Naive thymus-derived CD4-positive, alpha-beta T cell (primary cell): Measurements from ENCODE around the gene GSK3B. TPM values are rescaled to one million over a fixed set of nuclear protein-coding genes. Genes with fewer than 3 reads are reported as not detected.

Experiments used
- ATAC-seq: fragments of 150-1000 bp; cut with Tn5 transposase; 2 replicates; pipeline ENCODE4 v1.10.0; 2021; ENCODE audit warnings: mild to moderate bottlenecking, moderate library complexity
- CTCF ChIA-PET: fragments of 350-600 bp; sonication (Branson Sonifier 250); formaldehyde crosslinking; loops from one replicate; lab custom pipeline; 2021; ENCODE audit warnings: antibody characterized with exemption; lab: Charles Lee
- POLR2A ChIA-PET: fragments of 350-600 bp; sonication (Branson Sonifier 250); formaldehyde crosslinking; loops from one replicate; lab custom pipeline; 2021; ENCODE audit warnings: antibody characterized with exemption, inconsistent platforms; lab: Charles Lee
- DNase-seq, 9 donors: peaks; one replicate each; pipeline versions ENCODE4 v3.0.0 to v3.0.0-alpha.2; 2020 to 2022; ENCODE audit warnings: mixed read lengths in 1 of 9
- H3K27ac ChIP-seq: one replicate; pipeline ENCODE4 v1.7.0; 2013; ENCODE audit warnings: mild to moderate bottlenecking, low read depth, low read length, moderate library complexity
- H3K27me3 ChIP-seq, 2 donors: one replicate each; pipeline ENCODE4 v1.7.0; 2013; ENCODE audit warnings: low read length in 2 of 2, mild to moderate bottlenecking in 2 of 2, moderate library complexity in 2 of 2; ENCODE audit not compliant: control insufficient read depth in 2 of 2, insufficient read depth in 2 of 2
- H3K36me3 ChIP-seq, 3 experiments: 1 replicate in 2 of 3; 2 replicates in 1 of 3; pipeline ENCODE4 v1.7.0; 2013; ENCODE audit warnings: low read length in 3 of 3, mild to moderate bottlenecking in 3 of 3, moderate library complexity in 1 of 3; ENCODE audit not compliant: insufficient read depth in 3 of 3, control insufficient read depth in 2 of 3
- H3K4me1 ChIP-seq, 2 donors: one replicate each; pipeline ENCODE4 v1.7.0; 2013; ENCODE audit warnings: low read length in 2 of 2, mild to moderate bottlenecking in 2 of 2, moderate library complexity in 1 of 2; ENCODE audit not compliant: control insufficient read depth in 2 of 2, insufficient read depth in 2 of 2
- H3K4me3 ChIP-seq: 2 replicates; pipeline ENCODE4 v1.7.0; 2013; ENCODE audit warnings: mild to moderate bottlenecking, low read length
- H3K9me3 ChIP-seq, 3 experiments: 1 replicate in 2 of 3; 2 replicates in 1 of 3; pipeline ENCODE4 v1.7.0; 2013; ENCODE audit warnings: low read length in 3 of 3; ENCODE audit not compliant: control insufficient read depth in 2 of 3
- H3K27ac Mint-ChIP-seq, 9 donors: one replicate each; pipeline ENCODE4 v1.8.0; 2020 to 2022; ENCODE audit warnings: mixed read lengths in 9 of 9, mild to moderate bottlenecking in 8 of 9, moderate library complexity in 5 of 9, inconsistent platforms in 2 of 9
- H3K27me3 Mint-ChIP-seq, 5 donors: one replicate each; pipeline ENCODE4 v1.8.0; 2021 to 2022; ENCODE audit warnings: mixed read lengths in 5 of 5, mild to moderate bottlenecking in 1 of 5
- H3K36me3 Mint-ChIP-seq, 5 donors: one replicate each; pipeline ENCODE4 v1.8.0; 2020 to 2022; ENCODE audit warnings: mixed read lengths in 5 of 5, mild to moderate bottlenecking in 3 of 5, inconsistent platforms in 1 of 5
- H3K4me1 Mint-ChIP-seq, 7 donors: one replicate each; pipeline ENCODE4 v1.8.0; 2020 to 2022; ENCODE audit warnings: mixed read lengths in 7 of 7, mild to moderate bottlenecking in 3 of 7, inconsistent platforms in 1 of 7
- H3K4me3 Mint-ChIP-seq, 10 donors: one replicate each; pipeline ENCODE4 v1.8.0; 2020 to 2022; ENCODE audit warnings: mild to moderate bottlenecking in 10 of 10, mixed read lengths in 10 of 10, moderate library complexity in 6 of 10, inconsistent platforms in 2 of 10
- H3K9me3 Mint-ChIP-seq, 11 donors: one replicate each; pipeline ENCODE4 v1.8.0; 2020 to 2022; ENCODE audit warnings: mixed read lengths in 11 of 11, mild to moderate bottlenecking in 4 of 11, inconsistent platforms in 1 of 11, moderate library complexity in 1 of 11
- intact Hi-C, 2 donors: fragments of 100-400 bp; cut with micrococcal nuclease; formaldehyde crosslinking; loops; one replicate each; pipeline ENCODE4 v1.15.1; 2023
- polyA plus RNA-seq, 2 donors: library from polyadenylated mRNA; unstranded; fragments of 300-500 nt; fragmentation: Illumina TruSeq; gene quantifications; one replicate each; pipeline ENCODE4 v1.2.3, GENCODE V29; 2021
- total RNA-seq, 6 experiments: library from RNA in 5 of 6; stranded (reverse) in 5 of 6; gene quantifications; 1 replicate in 5 of 6; 2 replicates in 1 of 6; pipeline ENCODE4 v1.2.3 and lab custom pipeline; 2021 to 2026

The GSK3B gene
- total and polyA plus RNA-seq, 7 experiments from 2014 or later, result 13.4 to 42.9 (median 36.0) TPM

DNA sequence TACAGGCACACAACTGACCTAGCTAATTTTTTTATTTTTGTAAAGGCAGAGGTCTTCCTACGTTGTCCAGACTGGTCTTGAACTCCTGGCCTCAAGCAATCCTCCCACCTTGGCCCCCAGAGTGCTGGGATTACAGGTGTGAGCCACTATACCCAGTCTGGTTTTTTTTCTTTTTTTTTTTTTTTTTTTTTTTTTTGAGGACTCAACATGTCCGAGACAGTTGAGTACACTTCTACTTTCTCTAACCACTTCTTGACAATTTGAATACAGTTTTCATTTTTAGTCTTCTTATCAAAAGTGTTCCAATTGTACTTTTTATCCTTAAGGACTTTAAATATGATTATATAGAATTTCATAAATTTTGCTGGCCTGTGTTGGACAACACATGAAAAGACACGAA lies 7.4 kb upstream of the GSK3B start:
- peaks cover 4 to 9% of the 10 kb centered on the region in 2 donors for H3K4me1 ChIP-seq
- no peaks in the 10 kb centered on the region for H3K9me3 ChIP-seq
- no peaks in the 10 kb centered on the region for H3K27me3 ChIP-seq
- ChIA-PET POLR2A (no interaction called here), CTCF (interaction anchor here (0.8 kb wide), 1 partner anchor 209 kb away, joined by 3 read pairs; no protein-coding TSS in a partner anchor)
- H3K36me3 ChIP-seq, result no peaks in the 10 kb centered on the region
- intact Hi-C loops, result no loop called here
- H3K27ac Mint-ChIP-seq, result peak overlapping the region in 1 of 9 donors; percentile 9
- peaks cover 12 to 38% (median 23%) of the 10 kb centered on the region in 7 donors for H3K4me1 Mint-ChIP-seq
- no peak for DNase-seq
- no peak overlapping the region for H3K4me3 ChIP-seq
- peaks cover 0 to 26% (median 18%) of the 10 kb centered on the region in 5 donors for H3K36me3 Mint-ChIP-seq
- no peak overlapping the region for H3K4me3 Mint-ChIP-seq
- no peak for ATAC-seq
- no peaks in the 10 kb centered on the region for H3K9me3 Mint-ChIP-seq
- H3K27ac ChIP-seq, result no peak overlapping the region
- no peaks in the 10 kb centered on the region for H3K27me3 Mint-ChIP-seq

- Histone ChIP-seq H3K4me1 (peaks cover 11 to 16% of the 10 kb centered on the region in 2 donors), H3K4me3 (no peak overlapping the region), H3K27ac (no peak overlapping the region), H3K36me3 (no peaks in the 10 kb centered on the region), H3K9me3 (no peaks in the 10 kb centered on the region), H3K27me3 (no peaks in the 10 kb centered on the region)
- DNase-seq (no peak), ATAC-seq (no peak)
- POLR2A ChIA-PET, result interaction anchor here (0.6 to 1.1 kb wide), 2 partner anchors 12 to 240 kb away, joined by 3 read pairs; no protein-coding TSS in a partner anchor
- Mint-ChIP-seq H3K4me1 (peaks cover 17 to 47% (median 31%) of the 10 kb centered on the region in 7 donors), H3K9me3 (no peaks in the 10 kb centered on the region), H3K4me3 (no peak overlapping the region), H3K27ac (no peak overlapping the region), H3K27me3 (no peaks in the 10 kb centered on the region), H3K36me3 (peaks cover 0 to 27% (median 15%) of the 10 kb centered on the region in 5 donors)
- intact Hi-C loops, result no loop called here
- CTCF ChIA-PET, result interaction anchor here (0.8 kb wide), 1 partner anchor 208 kb away, joined by 3 read pairs; no protein-coding TSS in a partner anchor
These were observed 6.5 kb upstream of the GSK3B start for GRCh38 chr3:120100711-120101110.

GRCh38 chr3:120098710-120099109 lies 4.5 kb upstream of the GSK3B start:
- ChIA-PET CTCF (no interaction called here), POLR2A (interaction anchor here (0.5 kb wide), 1 partner anchor 14 kb away, joined by 3 read pairs; no protein-coding TSS in a partner anchor)
- H3K27ac ChIP-seq, result no peak overlapping the region
- intact Hi-C loops, result loop anchor here (5.0 to 10.0 kb wide), 4 partner anchors 864 to 1566 kb away; partner anchors contain the start of gene HCLS1 (in 1 of the 2)
- H3K9me3 ChIP-seq, result no peaks in the 10 kb centered on the region
- H3K4me3 ChIP-seq, result no peak overlapping the region
- H3K27me3 ChIP-seq, result no peaks in the 10 kb centered on the region
- Mint-ChIP-seq H3K4me1 (peaks cover 16 to 51% (median 34%) of the 10 kb centered on the region in 7 donors), H3K4me3 (no peak overlapping the region), H3K27me3 (peaks cover 0 to 5% (median 0%) of the 10 kb centered on the region in 5 donors), H3K27ac (no peak overlapping the region), H3K36me3 (peaks cover 0 to 23% (median 14%) of the 10 kb centered on the region in 5 donors), H3K9me3 (no peaks in the 10 kb centered on the region)
- H3K4me1 ChIP-seq, result peaks cover 11 to 17% of the 10 kb centered on the region in 2 donors
- DNase-seq, result no peak
- peaks cover 0 to 11% (median 0%) of the 10 kb centered on the region in 3 experiments for H3K36me3 ChIP-seq
- no peak for ATAC-seq

- Histone ChIP-seq H3K4me1 (peaks cover 11 to 21% of the 10 kb centered on the region in 2 donors), H3K27me3 (no peaks in the 10 kb centered on the region), H3K4me3 (peak overlapping the region; percentile 69), H3K36me3 (peaks cover 0 to 11% (median 0%) of the 10 kb centered on the region in 3 experiments), H3K9me3 (no peaks in the 10 kb centered on the region), H3K27ac (peak overlapping the region; percentile 92)
- H3K4me3 Mint-ChIP-seq, result no peak overlapping the region
- H3K9me3 Mint-ChIP-seq, result no peaks in the 10 kb centered on the region
- H3K27me3 Mint-ChIP-seq, result peaks cover 0 to 5% (median 0%) of the 10 kb centered on the region in 5 donors
- intact Hi-C loops, result loop anchor here (1.0 to 10.0 kb wide), 21 partner anchors 185 to 1569 kb away; partner anchors contain the start of genes ARHGAP31 (in 2 of the 2), NDUFB4 (in 2 of the 2), TIMMDC1 (in 2 of the 2) and B4GALT4 (in 1 of the 2)
- POLR2A ChIA-PET, result interaction anchor here (0.7 to 4.2 kb wide), 13 partner anchors 9 to 627 kb away, joined by 3 to 29 read pairs (median 4); partner anchors contain the start of genes LRRC58, NDUFB4, POGLUT1 and TIMMDC1
- ATAC-seq (no peak), DNase-seq (no peak)
- H3K4me1 Mint-ChIP-seq, result peaks cover 16 to 42% (median 34%) of the 10 kb centered on the region in 7 donors
- peaks cover 0 to 20% (median 13%) of the 10 kb centered on the region in 5 donors for H3K36me3 Mint-ChIP-seq
- peak overlapping the region in 1 of 9 donors; percentile 99 for H3K27ac Mint-ChIP-seq
- CTCF ChIA-PET, result interaction anchor here (1.5 kb wide), 1 partner anchor 204 kb away, joined by 3 read pairs; no protein-coding TSS in a partner anchor
These were observed 1.8 kb upstream of the GSK3B start for GRCh38 chr3:120095979-120096426.

DNA sequence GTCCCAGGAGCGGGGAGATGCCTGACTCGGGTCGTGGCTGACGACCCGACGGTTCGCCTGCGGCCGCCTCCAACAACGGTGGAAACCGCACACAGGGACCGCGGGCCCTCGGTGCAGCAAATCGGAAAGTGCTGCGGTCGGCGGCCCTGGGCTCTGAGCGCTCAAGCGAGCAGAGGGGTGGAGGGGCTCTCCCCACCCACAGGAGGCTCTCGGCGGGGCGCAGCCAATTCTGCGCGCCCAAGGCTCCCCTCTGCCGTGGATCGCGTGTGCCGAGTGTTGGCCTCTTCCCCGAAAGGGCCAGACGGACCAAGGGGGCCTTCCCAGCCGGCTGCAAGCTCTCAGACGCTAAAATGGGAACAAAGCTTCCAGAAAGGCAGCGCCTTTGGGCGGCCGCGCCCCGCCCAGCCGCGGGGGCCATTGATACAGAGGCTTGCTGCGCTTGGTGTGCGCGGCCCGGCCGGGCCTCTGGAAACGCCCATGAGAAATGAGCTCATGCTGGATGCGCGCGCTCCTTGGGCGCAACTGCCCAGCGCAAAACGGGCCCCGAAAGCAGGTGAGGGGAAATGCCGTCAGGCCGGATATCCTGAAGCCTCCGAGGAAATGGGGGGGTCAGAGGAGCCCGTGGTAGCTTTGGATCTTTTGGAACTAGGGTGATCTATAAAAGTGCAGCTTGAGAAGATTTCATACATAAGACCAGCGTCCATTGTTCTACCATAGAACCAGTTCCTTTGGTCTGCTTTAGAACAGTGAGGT lies 1.2 kb upstream of the GSK3B start:
- Histone ChIP-seq H3K4me1 (peaks cover 11 to 26% of the 10 kb centered on the region in 2 donors), H3K36me3 (peaks cover 0 to 11% (median 0%) of the 10 kb centered on the region in 3 experiments), H3K27ac (peak overlapping the region; percentile 92), H3K27me3 (no peaks in the 10 kb centered on the region), H3K4me3 (peak overlapping the region; percentile 69), H3K9me3 (no peaks in the 10 kb centered on the region)
- peak; percentile 37 for ATAC-seq
- CTCF ChIA-PET, result interaction anchor here (0.6 to 1.5 kb wide), 4 partner anchors 52 to 204 kb away, joined by 3 read pairs; no protein-coding TSS in a partner anchor
- Mint-ChIP-seq H3K4me1 (peaks cover 16 to 38% (median 31%) of the 10 kb centered on the region in 7 donors), H3K27me3 (peaks cover 0 to 5% (median 0%) of the 10 kb centered on the region in 5 donors), H3K27ac (peak overlapping the region in 1 of 9 donors; percentile 99), H3K36me3 (peaks cover 0 to 20% (median 13%) of the 10 kb centered on the region in 5 donors), H3K9me3 (no peaks in the 10 kb centered on the region), H3K4me3 (no peak overlapping the region)
- POLR2A ChIA-PET, result interaction anchor here (0.5 to 4.2 kb wide), 24 partner anchors 9 to 1527 kb away, joined by 3 to 29 read pairs (median 4); partner anchors contain the start of genes LRRC58, NDUFB4, POGLUT1 and TIMMDC1
- DNase-seq, result peak; percentile 71 to 90 (median 79)
- intact Hi-C loops, result loop anchor here (1.0 to 10.0 kb wide), 21 partner anchors 184 to 1569 kb away; partner anchors contain the start of genes ARHGAP31 (in 2 of the 2), NDUFB4 (in 2 of the 2), TIMMDC1 (in 2 of the 2) and B4GALT4 (in 1 of the 2)
